GM19438 (cell line): ENCODE measurements around the gene DSE.

Source experiments
- ATAC-seq: cut with Tn5 transposase; IDR thresholded peaks from one replicate; pipeline ENCODE4 v1.9.1; 2021; ENCODE audit warnings: low read depth; ENCODE audit not compliant: unreplicated experiment

DSE gene

DNA sequence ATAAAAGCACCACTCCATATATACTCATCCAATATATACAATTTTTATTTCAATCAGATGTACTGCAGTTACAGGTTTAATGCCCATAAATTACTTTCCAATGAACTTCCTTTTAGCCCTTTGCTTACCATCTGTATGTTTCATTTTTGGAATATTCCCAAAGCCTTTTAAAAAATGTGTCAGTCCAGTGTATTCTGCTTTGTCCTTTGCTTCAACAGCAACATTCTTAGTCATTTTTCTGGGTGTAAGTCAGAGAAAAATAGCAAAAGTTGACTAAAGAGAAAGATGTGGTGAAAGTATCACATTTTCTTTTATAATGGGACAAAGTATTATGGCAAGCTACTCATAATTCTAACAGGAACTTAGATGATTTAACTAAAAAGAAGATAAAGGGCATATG is 15.2 kb downstream of the DSE start:
- no peak for ATAC-seq

GRCh38 chr6:116386581-116387299 is 16.0 kb downstream of the DSE start:
- peak; percentile 42 for ATAC-seq

GRCh38 chr6:116387374-116387773 is 16.6 kb downstream of the DSE start:
- ATAC-seq, result peak; percentile 49

GRCh38 chr6:116388924-116389323 is 18.2 kb downstream of the DSE start:
- ATAC-seq, result no peak

GRCh38 chr6:116389357-116389756 is 18.6 kb downstream of the DSE start:
- no peak for ATAC-seq

DNA sequence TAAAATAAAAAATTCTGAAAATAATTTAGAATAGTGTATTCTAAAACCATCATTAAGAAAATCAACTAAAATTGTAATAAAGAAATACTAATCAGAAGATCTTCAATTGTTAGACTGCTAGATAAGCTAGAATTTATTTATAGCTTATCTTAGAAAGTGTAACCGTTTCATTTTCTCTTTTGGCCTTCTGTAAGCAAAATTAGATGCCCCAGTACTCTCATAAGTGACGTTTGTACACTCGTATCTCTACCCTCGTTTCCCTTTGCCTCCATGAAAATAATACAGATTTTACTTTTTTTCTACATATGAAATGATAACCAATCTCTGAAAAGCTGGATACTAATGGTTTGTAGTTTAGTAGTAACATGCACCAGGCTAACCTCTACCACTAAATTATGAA is 19.8 kb downstream of the DSE start:
- peak; percentile 34 for ATAC-seq

GRCh38 chr6:116392132-116393013 is 21.6 kb downstream of the DSE start:
- ATAC-seq, result no peak

GRCh38 chr6:116393430-116393829 is 22.7 kb downstream of the DSE start:
- no peak for ATAC-seq

DNA sequence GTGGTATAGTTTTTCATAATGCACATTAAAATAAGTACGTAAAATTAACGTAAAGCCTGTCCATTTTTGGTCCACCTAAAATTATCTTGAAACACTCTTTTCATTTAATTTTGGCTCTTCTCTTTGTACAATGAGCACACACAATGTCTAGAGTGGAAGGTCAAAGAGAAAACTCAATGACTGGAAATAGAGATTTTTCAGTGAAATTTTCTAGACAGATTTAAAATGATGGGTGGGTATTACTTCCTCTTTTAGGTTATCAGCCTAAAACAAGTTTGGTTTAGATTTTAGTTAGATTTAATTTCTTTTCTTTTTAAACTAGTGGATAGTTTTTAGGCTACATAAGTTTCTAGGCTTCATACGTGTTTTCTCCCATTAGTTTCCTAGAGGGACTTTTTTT is 24.9 kb downstream of the DSE start:
- ATAC-seq, result no peak

DNA sequence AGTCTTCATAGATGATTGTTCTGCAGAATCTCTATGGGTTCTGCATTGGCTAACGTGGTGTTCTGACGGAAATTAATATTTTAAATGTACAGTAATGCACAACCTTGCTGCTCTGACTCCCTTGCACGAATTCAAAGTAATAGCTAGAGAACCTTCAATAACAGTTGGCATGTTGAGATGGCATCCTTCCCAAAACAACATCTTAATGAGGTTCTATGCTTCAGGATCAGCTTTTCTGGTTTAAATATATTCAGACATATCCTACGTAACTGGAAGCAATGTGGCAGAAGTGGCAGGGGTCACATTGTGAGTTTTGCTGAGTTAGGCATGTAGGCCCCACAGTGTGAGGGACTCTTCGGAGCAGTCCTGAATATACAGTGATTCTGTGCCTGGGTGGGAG is 25.7 kb downstream of the DSE start:
- no peak for ATAC-seq

DNA sequence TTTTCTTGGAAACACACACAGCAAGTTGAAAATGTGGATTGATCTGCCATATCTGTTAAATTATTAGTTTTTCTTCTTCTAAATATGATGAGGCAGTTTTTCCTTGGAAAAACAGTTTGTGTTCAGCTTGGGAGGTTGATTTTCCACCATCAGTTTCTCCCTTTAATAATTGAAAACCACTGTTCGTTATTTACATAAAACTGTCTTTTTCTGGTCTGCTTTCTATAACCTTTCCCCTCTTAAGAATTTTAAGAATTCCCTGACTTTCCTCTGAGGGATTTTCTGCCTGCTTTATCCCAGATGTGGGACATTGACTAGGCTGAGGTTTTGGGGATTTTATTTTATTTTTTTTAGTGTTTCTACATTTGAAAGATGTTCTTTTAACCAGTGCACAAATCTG is 27.2 kb downstream of the DSE start:
- ATAC-seq, result no peak

DNA sequence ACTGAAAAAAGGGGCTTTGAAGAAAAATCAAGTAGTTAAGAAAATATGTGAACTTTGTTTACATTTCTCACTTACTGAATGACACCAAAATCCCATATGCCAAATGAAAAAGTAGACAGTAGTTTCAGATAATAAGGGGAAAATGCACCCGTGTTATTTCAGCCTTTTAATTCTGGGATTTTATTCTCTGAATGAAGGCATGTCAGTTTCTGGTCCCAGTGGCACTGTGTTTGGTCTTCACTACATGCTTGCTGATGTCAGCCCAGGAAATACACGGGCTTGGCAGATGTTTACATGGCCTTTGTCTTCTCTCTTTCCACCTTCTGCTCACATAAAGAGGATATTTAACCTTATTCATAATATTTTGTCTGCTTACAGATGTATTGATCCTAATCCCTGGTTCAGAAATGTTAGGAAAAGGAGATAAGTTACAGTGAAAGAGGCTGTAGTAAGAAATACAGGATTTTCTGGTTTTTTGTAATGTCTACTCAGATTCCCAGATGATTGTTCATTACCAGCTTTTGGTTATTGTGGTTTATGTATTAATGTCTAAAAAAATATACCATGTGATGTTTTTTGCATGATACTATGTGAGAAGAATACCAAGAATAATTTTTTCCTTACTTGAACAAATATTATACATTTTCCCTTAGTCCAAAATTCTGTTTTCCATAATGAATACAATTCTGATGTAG is 27.7 kb downstream of the DSE start:
- ATAC-seq, result no peak

- no peak for ATAC-seq
These were observed 28.5 kb downstream of the DSE start for GRCh38 chr6:116399287-116399686.

- ATAC-seq, result no peak
These were observed 29.6 kb downstream of the DSE start for GRCh38 chr6:116400328-116400727.

DNA sequence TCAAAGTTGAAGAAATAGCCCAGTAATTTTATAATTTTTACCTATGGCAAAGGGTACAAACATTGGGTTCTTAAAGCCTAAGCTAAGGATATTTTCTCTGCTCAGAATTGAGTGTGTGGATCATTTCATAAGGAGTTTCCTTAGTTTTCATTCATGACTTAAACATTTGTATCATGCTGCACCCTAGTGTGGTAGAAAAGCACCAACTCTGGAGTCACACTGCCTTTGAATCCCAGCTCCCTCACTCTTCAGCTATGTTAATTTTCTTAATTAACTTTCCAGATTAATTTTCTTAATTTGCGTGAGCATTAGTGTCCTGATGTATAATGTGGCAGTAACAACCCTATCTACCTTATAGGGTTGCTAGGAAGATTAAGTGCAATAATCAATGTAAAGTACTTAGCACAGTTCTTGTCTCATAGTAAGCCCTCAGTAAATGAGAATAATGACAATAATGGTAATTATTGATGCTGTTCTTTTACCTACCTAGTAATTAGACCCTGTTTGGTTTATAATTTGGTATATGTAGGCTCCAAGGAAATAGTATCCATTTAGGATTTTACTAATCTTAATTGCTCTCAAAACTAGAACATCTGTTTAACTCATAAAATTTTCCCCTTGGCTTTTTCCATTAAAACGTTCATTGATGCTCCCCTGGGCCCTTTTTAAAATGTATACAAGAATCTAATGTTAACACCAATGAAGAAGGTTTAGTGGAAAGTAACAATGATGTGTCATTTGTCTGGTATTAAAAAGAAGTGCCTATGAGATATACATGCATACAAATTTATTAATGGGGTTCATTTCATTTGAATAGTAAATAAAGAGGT is 31.6 kb downstream of the DSE start:
- ATAC-seq, result no peak

GRCh38 chr6:116403205-116403604 is 32.5 kb downstream of the DSE start:
- no peak for ATAC-seq

- no peak for ATAC-seq
These were observed 33.9 kb downstream of the DSE start for GRCh38 chr6:116404696-116405095.

DNA sequence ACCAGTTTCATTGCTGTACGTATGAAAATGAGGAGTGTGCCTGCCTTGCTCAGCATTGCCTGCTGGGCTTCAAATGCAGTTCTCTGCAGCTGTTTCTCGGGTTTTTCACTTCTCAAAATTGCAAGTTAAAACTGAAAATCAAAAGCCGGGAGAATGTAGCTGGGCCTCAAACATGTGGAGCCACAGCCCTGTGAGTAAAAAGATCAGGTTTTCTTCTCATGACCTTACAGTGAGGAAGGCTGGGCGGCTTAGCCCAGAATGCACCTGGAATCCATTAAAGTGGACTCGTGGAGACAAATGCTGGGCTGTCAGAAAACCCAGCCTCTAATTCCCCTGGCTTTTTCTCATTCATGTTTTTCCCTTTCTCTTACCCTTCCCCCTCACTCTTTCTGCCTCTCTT is 34.4 kb downstream of the DSE start:
- ATAC-seq, result peak; percentile 68

DNA sequence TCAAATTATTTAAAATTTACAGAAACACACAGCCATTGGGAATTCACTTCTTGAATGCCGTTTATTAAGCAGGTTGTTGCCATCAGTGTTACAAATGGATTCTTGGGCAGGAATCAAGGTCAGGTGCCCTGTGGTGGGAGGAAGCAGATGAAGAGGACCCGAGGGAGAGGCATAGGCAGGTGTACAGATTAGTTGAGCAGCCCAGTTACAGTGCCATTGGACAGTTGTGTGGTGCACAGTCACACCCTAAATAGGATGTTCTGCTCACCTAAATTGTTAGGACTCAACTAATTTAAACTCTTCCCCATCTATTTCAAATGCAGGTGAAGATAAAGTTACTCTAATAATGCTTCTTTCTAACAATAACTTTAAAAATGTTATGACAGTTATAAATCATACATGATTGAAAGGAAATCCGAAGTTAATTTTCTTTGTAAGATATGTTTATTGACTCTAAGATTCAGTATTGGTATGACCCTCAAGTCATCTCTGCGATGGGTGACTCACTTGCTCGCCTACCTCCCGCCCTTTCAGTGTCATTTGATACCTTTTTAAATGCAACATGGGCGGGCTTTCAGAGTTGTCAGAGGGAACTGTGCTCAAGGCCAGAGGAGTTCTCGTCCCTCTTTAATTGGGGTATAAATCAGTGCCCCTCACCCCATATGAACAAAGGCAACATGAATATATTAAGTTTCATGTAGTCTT is 35.1 kb downstream of the DSE start:
- ATAC-seq, result no peak
